Colonic mucosa (tissue), 4 donors: ENCODE data around the gene ZNF234. TPM values are rescaled to one million over a fixed set of nuclear protein-coding genes. Genes with fewer than 3 reads are reported as not detected.
A peak's percentile ranks its signal among the peaks of the same experiment; 100 is the strongest.

Experiments used
- DNase-seq: peaks from one replicate; pipeline ENCODE4 v3.0.0-alpha.2; 2020
- H3K27ac ChIP-seq: fragments of 200-600 bp; one replicate; pipeline ENCODE4 v1.8.0; 2021
- H3K27me3 ChIP-seq: fragments of 200-600 bp; one replicate; pipeline ENCODE4 v1.8.0; 2021
- H3K36me3 ChIP-seq: fragments of 200-600 bp; one replicate; pipeline ENCODE4 v1.8.0; 2021
- H3K4me1 ChIP-seq: fragments of 200-600 bp; one replicate; pipeline ENCODE4 v1.8.0; 2021; ENCODE audit warnings: mild to moderate bottlenecking
- H3K4me3 ChIP-seq: fragments of 200-600 bp; one replicate; pipeline ENCODE4 v1.8.0; 2021
- H3K9ac ChIP-seq, 2 donors: one replicate each; pipeline ENCODE4 v1.7.0; 2013; ENCODE audit warnings: control low read depth in 2 of 2, low read depth in 2 of 2, low read length in 2 of 2
- H3K9me3 ChIP-seq: fragments of 200-600 bp; one replicate; pipeline ENCODE4 v1.8.0; 2021
- intact Hi-C: fragments of 100-400 bp; cut with DNase I; formaldehyde crosslinking; loops from one replicate; pipeline ENCODE4 v1.14.1; 2022
- total RNA-seq, 2 donors: library from RNA; stranded (reverse); fragmentation: NEBNext Ultra II Directional in 1 of 2; extraction: Animal tissue kit (Norgen Biotek cat#: 25700) in 1 of 2; gene quantifications; one replicate each; pipeline ENCODE4 v1.2.1, GENCODE V29; 2021
- TF ChIP-seq, protein P1 (sequence below): fragments of 200-600 bp; IDR thresholded peaks from one replicate; pipeline ENCODE4 v1.8.0; 2022; ENCODE audit warnings: antibody characterized with exemption, mild to moderate bottlenecking
- donor health status: healthy.
- donor health status: DM: no; HTN: no; CAD: no.
- donor health status: DM: no; HTN: no; CAD: no.

The ZNF234 gene
- total RNA-seq, 2 donors from 2014 or later, result 6.3 to 7.5 TPM

DNA sequence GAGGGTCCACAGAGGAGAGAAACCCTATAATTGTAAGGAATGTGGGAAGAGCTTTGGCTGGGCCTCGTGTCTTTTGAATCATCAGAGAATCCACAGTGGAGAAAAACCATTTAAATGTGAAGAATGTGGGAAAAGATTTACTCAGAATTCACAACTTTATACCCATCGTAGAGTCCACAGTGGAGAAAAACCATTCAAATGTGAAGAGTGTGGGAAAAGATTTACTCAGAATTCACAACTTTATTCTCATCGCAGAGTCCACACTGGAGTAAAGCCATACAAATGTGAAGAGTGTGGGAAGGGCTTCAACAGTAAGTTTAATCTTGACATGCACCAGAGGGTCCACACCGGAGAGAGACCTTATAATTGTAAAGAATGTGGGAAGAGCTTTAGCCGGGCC, 9.4 kb upstream of the ZNF234 start:
- Histone ChIP-seq H3K36me3 (peaks cover 10% of the 10 kb centered on the region), H3K9ac (no peak overlapping the region), H3K27me3 (no peaks in the 10 kb centered on the region), H3K4me3 (no peak overlapping the region), H3K4me1 (no peaks in the 10 kb centered on the region), H3K9me3 (no peaks in the 10 kb centered on the region), H3K27ac (no peak overlapping the region)
- DNase-seq, result no peak
- TF ChIP-seq, protein P1, sequence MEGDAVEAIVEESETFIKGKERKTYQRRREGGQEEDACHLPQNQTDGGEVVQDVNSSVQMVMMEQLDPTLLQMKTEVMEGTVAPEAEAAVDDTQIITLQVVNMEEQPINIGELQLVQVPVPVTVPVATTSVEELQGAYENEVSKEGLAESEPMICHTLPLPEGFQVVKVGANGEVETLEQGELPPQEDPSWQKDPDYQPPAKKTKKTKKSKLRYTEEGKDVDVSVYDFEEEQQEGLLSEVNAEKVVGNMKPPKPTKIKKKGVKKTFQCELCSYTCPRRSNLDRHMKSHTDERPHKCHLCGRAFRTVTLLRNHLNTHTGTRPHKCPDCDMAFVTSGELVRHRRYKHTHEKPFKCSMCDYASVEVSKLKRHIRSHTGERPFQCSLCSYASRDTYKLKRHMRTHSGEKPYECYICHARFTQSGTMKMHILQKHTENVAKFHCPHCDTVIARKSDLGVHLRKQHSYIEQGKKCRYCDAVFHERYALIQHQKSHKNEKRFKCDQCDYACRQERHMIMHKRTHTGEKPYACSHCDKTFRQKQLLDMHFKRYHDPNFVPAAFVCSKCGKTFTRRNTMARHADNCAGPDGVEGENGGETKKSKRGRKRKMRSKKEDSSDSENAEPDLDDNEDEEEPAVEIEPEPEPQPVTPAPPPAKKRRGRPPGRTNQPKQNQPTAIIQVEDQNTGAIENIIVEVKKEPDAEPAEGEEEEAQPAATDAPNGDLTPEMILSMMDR, result no peak
- intact Hi-C loops, result no loop called here

DNA sequence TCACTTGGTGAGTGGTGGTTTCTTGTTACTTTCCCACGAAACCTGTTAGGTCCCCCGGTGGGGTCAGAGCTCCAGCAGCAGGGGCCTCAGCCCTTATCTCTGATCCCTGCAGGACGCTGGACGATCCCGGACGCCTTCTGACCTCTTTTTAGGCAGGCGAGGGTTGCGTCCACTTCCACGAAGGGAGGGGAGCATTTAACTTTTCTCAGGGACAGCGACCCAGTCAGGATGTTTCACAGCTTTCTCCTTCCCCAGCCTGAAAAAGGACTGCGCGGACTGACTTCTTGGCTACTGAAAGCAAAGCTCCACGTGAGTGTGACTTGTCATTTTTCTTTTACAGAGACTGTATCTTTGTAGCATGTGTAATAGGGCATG, 692 bp downstream of the ZNF234 start:
- TF ChIP-seq, protein P1, result no peak
- intact Hi-C loops, result no loop called here

DNA sequence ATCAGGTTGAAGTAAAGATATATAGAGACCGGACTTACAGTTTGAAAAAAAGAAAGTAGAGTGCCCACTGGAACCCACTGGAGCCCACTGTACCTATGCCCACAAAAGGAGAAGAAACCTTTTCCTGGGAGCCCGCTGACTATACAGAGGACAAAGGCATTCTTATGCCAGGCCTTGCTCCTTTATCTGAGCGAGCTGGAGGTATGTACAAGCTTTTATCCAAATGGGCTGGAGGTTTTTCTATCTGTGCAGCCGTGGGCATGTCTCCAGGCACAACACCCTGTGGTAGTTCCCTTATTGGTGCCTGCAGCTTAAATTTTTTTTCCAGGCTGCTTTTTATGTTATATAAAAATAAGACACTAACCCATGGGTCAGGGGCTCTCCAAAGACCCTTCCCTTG, 8.4 kb downstream of the ZNF234 start:
- no peak overlapping the region for H3K4me3 ChIP-seq
- H3K9ac ChIP-seq, result no peak overlapping the region
- H3K4me1 ChIP-seq, result no peaks in the 10 kb centered on the region
- TF ChIP-seq, protein P1, result no peak
- H3K27me3 ChIP-seq, result no peaks in the 10 kb centered on the region
- H3K36me3 ChIP-seq, result no peaks in the 10 kb centered on the region
- intact Hi-C loops, result no loop called here
- DNase-seq, result no peak
- H3K27ac ChIP-seq, result no peak overlapping the region
- no peaks in the 10 kb centered on the region for H3K9me3 ChIP-seq

More for the DNA sequence above, 692 bp downstream of the ZNF234 start:
- no peaks in the 10 kb centered on the region for H3K9me3 ChIP-seq
- DNase-seq, result peak; percentile 23
- peak overlapping the region; percentile 83 to 92 for H3K9ac ChIP-seq
- peaks cover 12% of the 10 kb centered on the region for H3K4me1 ChIP-seq
- no peaks in the 10 kb centered on the region for H3K36me3 ChIP-seq
- no peak overlapping the region for H3K27ac ChIP-seq
- peak overlapping the region; percentile 93 for H3K4me3 ChIP-seq
- no peaks in the 10 kb centered on the region for H3K27me3 ChIP-seq

DNA sequence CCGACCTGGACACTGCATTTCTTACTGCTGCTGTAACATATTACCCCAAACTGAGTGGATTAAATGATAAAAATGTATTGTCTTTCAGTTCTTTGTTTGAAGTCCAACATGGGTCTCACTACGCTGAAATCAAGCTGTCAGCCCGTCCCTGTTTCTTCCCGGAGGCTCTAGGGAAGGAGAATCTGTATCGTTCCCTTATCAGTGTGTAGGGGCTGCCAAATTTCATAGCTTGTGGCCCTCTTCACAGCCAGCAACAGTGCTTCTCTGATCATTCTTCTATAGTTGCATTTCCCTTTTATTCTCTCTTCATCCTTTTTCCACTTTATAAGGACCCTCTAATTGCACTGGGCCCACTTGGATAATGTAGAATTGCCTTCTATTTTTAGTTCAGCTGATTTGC, 10.1 kb downstream of the ZNF234 start:
- Histone ChIP-seq H3K27me3 (no peaks in the 10 kb centered on the region), H3K9me3 (no peaks in the 10 kb centered on the region), H3K4me3 (no peak overlapping the region), H3K4me1 (no peaks in the 10 kb centered on the region), H3K9ac (no peak overlapping the region), H3K27ac (no peak overlapping the region), H3K36me3 (peaks cover 8% of the 10 kb centered on the region)
- DNase-seq, result no peak
- TF ChIP-seq, protein P1, result no peak
- intact Hi-C loops, result no loop called here

DNA sequence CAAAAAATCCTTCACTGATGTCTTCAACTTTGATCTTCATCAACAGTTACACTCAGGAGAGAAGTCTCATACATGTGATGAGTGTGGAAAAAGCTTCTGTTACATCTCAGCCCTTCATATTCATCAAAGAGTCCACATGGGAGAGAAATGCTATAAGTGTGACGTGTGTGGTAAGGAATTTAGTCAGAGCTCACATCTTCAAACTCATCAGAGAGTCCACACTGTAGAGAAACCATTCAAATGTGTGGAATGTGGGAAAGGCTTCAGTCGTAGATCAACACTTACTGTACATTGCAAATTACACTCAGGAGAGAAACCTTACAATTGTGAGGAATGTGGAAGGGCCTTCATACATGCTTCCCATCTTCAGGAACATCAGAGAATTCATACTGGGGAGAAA, 15.1 kb downstream of the ZNF234 start:
- TF ChIP-seq, protein P1, result no peak
- no peaks in the 10 kb centered on the region for H3K27me3 ChIP-seq
- H3K27ac ChIP-seq, result no peak overlapping the region
- intact Hi-C loops, result no loop called here
- peaks cover 18% of the 10 kb centered on the region for H3K36me3 ChIP-seq
- H3K4me3 ChIP-seq, result no peak overlapping the region
- peaks cover 17% of the 10 kb centered on the region for H3K9me3 ChIP-seq
- no peaks in the 10 kb centered on the region for H3K4me1 ChIP-seq
- no peak for DNase-seq
- no peak overlapping the region for H3K9ac ChIP-seq
